Kidney (tissue), 14 donors: Measurements from ENCODE around the gene LMX1B. TPM values are rescaled to one million over a fixed set of nuclear protein-coding genes. Genes with fewer than 3 reads are reported as not detected.
A peak's percentile ranks its signal among the peaks of the same experiment; 100 is the strongest.

Source experiments
- DNase-seq, 5 donors: peaks; one replicate each; pipeline ENCODE4 v3.0.0-alpha.2; 2013 to 2020
- FAIRE-seq: peaks from 2 replicates; lab custom pipeline; 2012; peaks lifted over from hg19 to GRCh38; lab: Jason Lieb, UNC
- H3K27ac ChIP-seq, 2 donors: one replicate each; pipeline ENCODE4 v1.7.0; 2013; ENCODE audit warnings: low read depth in 2 of 2, low read length in 2 of 2, inconsistent platforms in 1 of 2
- H3K27me3 ChIP-seq: one replicate; pipeline ENCODE4 v1.7.1; 2013; ENCODE audit warnings: low read length, inconsistent platforms; ENCODE audit not compliant: control insufficient read depth, insufficient read depth
- H3K36me3 ChIP-seq, 3 donors: one replicate each; pipeline versions ENCODE4 v1.7.0 to v1.7.1; 2013; ENCODE audit warnings: low read length in 3 of 3, control low read depth in 1 of 3, inconsistent platforms in 1 of 3; ENCODE audit not compliant: insufficient read depth in 3 of 3, control insufficient read depth in 2 of 3
- H3K4me1 ChIP-seq, 3 donors: one replicate each; pipeline versions ENCODE4 v1.7.0 to v1.7.1; 2013; ENCODE audit warnings: low read length in 3 of 3, inconsistent platforms in 1 of 3, low read depth in 1 of 3; ENCODE audit not compliant: control insufficient read depth in 2 of 3, insufficient read depth in 2 of 3
- H3K4me3 ChIP-seq, 3 donors: one replicate each; pipeline versions ENCODE4 v1.7.0 to v1.8.1; 2013; ENCODE audit warnings: low read length in 3 of 3, control low read depth in 1 of 3, inconsistent platforms in 1 of 3
- H3K9ac ChIP-seq, 3 donors: one replicate each; pipeline versions ENCODE4 v1.7.0 to v1.7.1; 2013; ENCODE audit warnings: low read length in 3 of 3, control low read depth in 1 of 3, inconsistent platforms in 1 of 3
- H3K9me3 ChIP-seq, 3 donors: one replicate each; pipeline versions ENCODE4 v1.7.0 to v1.7.1; 2013; ENCODE audit warnings: low read length in 3 of 3, control low read depth in 1 of 3, inconsistent platforms in 1 of 3; ENCODE audit not compliant: control insufficient read depth in 2 of 3, insufficient read depth in 1 of 3
- intact Hi-C: fragments of 100-400 bp; cut with DNase I; formaldehyde crosslinking; loops from one replicate; pipeline ENCODE4 v1.11.1; 2022
- polyA plus RNA-seq: library from polyadenylated mRNA; stranded (reverse); fragments of 350-450 nt; fragmentation: Illumina TruSeq; extraction: RNeasy Lipid Tissue Mini Kit (QIAGEN cat#74804); gene quantifications from one replicate; pipeline ENCODE4 v1.2.3, GENCODE V29; 2014; ENCODE audit warnings: low read depth, low replicate concordance; ENCODE audit not compliant: insufficient read depth
- total RNA-seq: library from RNA; stranded (reverse); fragmentation: NEBNext Ultra II Directional; extraction: Animal tissue kit (Norgen Biotek cat#: 25700); gene quantifications from one replicate; pipeline ENCODE4 v1.2.1, GENCODE V29; 2021
- TF ChIP-seq, protein P1 (sequence below): IDR thresholded peaks from 3 replicates; pipeline ENCODE4 v1.5.1; 2012; ENCODE audit warnings: mild to moderate bottlenecking, moderate library complexity, borderline replicate concordance; ENCODE audit not compliant: insufficient read depth; ENCODE audit errors: extremely low read depth
- donor health status: control.
- donor health status: control.
- donor health status: control.
- donor health status: control.
- donor health status: control.
- donor health status: DM: yes; HTN: yes; CAD: no.
- donor health status: Normal renal cell carcinoma (clear cell type).

Gene LMX1B
- total and polyA plus RNA-seq, 2 donors from 2014 or later, result 0.57 to 2.6 TPM

DNA sequence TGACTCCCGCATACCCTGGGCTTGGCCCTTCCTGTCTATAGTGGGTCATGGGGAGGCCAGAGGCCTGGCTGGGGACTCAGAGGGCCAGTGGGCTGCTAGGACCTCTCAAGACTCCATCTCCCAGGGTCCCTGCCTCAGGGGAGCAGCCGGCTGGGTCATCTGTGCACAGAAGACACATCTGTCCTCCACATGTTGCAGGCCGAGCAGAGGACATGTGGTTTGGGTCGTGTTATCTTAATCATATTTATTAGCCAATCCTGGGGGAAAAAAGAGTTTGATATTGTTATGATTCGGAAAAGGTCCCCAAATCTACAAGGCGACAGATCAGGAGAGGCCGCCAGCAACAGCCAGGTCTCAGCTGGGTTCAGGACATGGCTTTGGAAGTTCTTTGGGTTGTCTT is 14.4 kb downstream of the LMX1B start:
- DNase-seq, result no peak
- peaks cover 0 to 3% (median 0%) of the 10 kb centered on the region in 3 donors for H3K4me1 ChIP-seq
- H3K27me3 ChIP-seq, result peaks cover 20% of the 10 kb centered on the region
- no peak overlapping the region for H3K4me3 ChIP-seq
- no peak overlapping the region for H3K9ac ChIP-seq
- intact Hi-C loops, result no loop called here
- no peak overlapping the region for H3K27ac ChIP-seq
- FAIRE-seq, result no peak
- no peaks in the 10 kb centered on the region for H3K36me3 ChIP-seq
- H3K9me3 ChIP-seq, result no peaks in the 10 kb centered on the region
- TF ChIP-seq, protein P1, sequence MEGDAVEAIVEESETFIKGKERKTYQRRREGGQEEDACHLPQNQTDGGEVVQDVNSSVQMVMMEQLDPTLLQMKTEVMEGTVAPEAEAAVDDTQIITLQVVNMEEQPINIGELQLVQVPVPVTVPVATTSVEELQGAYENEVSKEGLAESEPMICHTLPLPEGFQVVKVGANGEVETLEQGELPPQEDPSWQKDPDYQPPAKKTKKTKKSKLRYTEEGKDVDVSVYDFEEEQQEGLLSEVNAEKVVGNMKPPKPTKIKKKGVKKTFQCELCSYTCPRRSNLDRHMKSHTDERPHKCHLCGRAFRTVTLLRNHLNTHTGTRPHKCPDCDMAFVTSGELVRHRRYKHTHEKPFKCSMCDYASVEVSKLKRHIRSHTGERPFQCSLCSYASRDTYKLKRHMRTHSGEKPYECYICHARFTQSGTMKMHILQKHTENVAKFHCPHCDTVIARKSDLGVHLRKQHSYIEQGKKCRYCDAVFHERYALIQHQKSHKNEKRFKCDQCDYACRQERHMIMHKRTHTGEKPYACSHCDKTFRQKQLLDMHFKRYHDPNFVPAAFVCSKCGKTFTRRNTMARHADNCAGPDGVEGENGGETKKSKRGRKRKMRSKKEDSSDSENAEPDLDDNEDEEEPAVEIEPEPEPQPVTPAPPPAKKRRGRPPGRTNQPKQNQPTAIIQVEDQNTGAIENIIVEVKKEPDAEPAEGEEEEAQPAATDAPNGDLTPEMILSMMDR, result no peak

DNA sequence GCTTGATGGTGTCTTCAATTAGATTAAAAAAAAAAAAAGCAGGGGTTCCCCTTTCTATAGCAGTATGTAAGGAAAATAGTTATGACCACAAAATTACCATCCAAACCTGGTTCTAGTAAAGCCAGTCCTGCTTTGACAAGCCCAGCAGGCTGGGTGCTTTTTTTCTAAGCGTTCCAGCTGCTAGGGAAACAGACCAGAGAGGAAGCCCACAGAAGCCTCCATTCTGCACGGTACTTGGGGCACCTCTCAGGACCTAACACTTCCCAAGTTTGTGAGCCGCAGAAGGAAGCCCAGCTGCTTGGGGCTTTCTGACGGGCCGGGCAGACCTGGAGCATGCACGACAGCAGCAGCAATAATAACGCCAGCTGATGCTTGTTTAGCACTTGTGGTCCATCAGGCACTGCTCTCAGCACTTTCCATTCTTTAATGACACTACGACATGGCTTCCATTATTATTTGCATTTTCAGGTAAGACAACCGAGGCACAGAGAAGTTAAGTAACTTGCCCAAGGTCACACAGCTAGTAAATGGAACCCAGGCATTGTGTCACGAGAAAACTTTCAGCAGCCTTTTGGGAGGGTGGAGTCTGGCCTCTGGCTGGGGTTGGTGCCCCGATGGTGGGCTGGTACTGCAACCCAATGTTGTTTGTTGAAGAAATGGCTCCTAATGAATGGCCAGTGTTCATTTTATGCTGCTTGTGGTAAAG is 15.4 kb downstream of the LMX1B start:
- DNase-seq, result no peak
- Histone ChIP-seq H3K27ac (no peak overlapping the region), H3K9me3 (no peaks in the 10 kb centered on the region), H3K27me3 (peaks cover 15% of the 10 kb centered on the region), H3K9ac (no peak overlapping the region), H3K4me1 (peaks cover 0 to 3% (median 0%) of the 10 kb centered on the region in 3 donors), H3K36me3 (no peaks in the 10 kb centered on the region), H3K4me3 (no peak overlapping the region)
- FAIRE-seq, result no peak
- TF ChIP-seq, protein P1, result no peak
- intact Hi-C loops, result no loop called here

DNA sequence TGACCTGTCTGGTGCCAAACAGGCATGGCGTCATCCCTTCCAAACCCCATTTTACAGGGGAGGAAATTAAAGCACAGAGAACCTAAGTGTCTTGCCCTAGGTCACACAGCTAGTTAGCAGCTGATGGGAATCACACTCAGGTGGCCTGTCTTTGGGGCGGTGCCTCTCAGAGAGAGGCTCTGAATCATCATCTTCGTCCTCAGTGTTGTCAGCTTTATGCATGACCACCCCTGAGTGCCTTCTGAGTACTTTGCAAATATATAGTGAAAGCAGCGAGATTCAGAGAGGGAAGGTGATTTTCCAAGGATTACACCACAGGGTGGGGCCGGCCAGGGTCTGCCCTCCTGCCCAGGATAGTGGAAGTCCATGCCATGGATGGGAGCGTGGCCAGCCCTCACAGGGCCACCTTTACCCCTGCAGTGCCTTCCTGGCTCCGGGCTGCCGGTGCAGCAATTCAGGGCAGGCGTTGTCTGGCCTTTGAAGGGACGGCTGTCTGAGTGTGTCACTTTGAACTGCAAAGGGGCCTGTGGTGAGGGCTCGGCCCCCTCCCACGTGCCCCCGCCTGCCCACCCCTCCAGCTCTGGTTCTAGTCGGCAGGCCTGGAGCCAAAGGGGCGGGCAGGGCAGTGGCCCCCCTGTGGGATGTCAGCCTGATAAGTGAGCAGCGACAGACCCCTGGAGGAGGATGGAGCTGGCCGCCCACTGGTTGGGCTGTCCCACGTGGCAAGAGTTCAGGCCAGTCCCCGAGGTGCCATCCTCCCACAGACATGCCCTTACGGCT is 16.9 kb downstream of the LMX1B start:
- intact Hi-C loops, result no loop called here
- H3K4me3 ChIP-seq, result no peak overlapping the region
- no peak overlapping the region for H3K27ac ChIP-seq
- H3K4me1 ChIP-seq, result peaks cover 0 to 3% (median 0%) of the 10 kb centered on the region in 3 donors
- peak in 4 of 5 donors; percentile 74 to 87 (median 80) for DNase-seq
- H3K27me3 ChIP-seq, result peaks cover 6% of the 10 kb centered on the region
- H3K9me3 ChIP-seq, result no peaks in the 10 kb centered on the region
- TF ChIP-seq, protein P1, result no peak
- no peaks in the 10 kb centered on the region for H3K36me3 ChIP-seq
- H3K9ac ChIP-seq, result no peak overlapping the region
- no peak for FAIRE-seq
